Neuronal stem cell (in vitro differentiated cells): ENCODE data around the gene SNRNP70. TPM values are rescaled to one million over a fixed set of nuclear protein-coding genes. Genes with fewer than 3 reads are reported as not detected.
"Not testable (repeated sequence)": the region's sequence is repeated elsewhere in the genome, so short reads cannot be mapped to it uniquely, and the experiment has no call there.

Source experiments
- DNase-seq: peaks from one replicate; pipeline ENCODE4 v3.0.0-alpha.2; 2013; ENCODE audit warnings: low spot score
- H2AFZ ChIP-seq: one replicate; pipeline ENCODE4 v1.6.1; 2013; ENCODE audit warnings: mild to moderate bottlenecking, low read length, inconsistent platforms
- H2AK5ac ChIP-seq: 2 replicates; pipeline ENCODE4 v1.6.1; 2013; ENCODE audit warnings: low read depth, mild to moderate bottlenecking, inconsistent platforms, low read length, moderate library complexity, mixed read lengths
- H2BK120ac ChIP-seq: 2 replicates; pipeline ENCODE4 v1.6.1; 2013; ENCODE audit warnings: low read depth, mild to moderate bottlenecking, inconsistent platforms, low read length, moderate library complexity, mixed read lengths
- H2BK12ac ChIP-seq: one replicate; pipeline ENCODE4 v1.6.1; 2013; ENCODE audit warnings: low read length, inconsistent platforms
- H2BK15ac ChIP-seq: 2 replicates; pipeline ENCODE4 v1.6.1; 2013; ENCODE audit warnings: mild to moderate bottlenecking, low read length, inconsistent platforms, mixed read lengths
- H2BK5ac ChIP-seq: one replicate; pipeline ENCODE4 v1.6.1; 2013; ENCODE audit warnings: inconsistent platforms, mild to moderate bottlenecking, low read length, moderate library complexity
- H3K14ac ChIP-seq: one replicate; pipeline ENCODE4 v1.6.1; 2013; ENCODE audit warnings: low read length, inconsistent platforms
- H3K18ac ChIP-seq: 2 replicates; pipeline ENCODE4 v1.6.1; 2013; ENCODE audit warnings: low read length, inconsistent platforms
- H3K23ac ChIP-seq: 2 replicates; pipeline ENCODE4 v1.6.1; 2013; ENCODE audit warnings: low read depth, mild to moderate bottlenecking, mixed read lengths, low read length, inconsistent platforms; ENCODE audit not compliant: poor library complexity
- H3K27ac ChIP-seq: replicated peaks from 3 replicates; pipeline ENCODE4 v1.5.1; 2013; ENCODE audit warnings: low read length, inconsistent platforms
- H3K27me3 ChIP-seq, 3 experiments: 2 replicates each; pipeline ENCODE4 v1.6.1; 2013; ENCODE audit warnings: low read length in 3 of 3, mild to moderate bottlenecking in 2 of 3, inconsistent platforms in 1 of 3, low read depth in 1 of 3, mixed read lengths in 1 of 3, moderate library complexity in 1 of 3; ENCODE audit not compliant: control insufficient read depth in 3 of 3, insufficient read depth in 3 of 3
- H3K36me3 ChIP-seq, 2 donors: replicated peaks in 1 of 2; 2 replicates each; pipeline ENCODE4 v1.6.1; 2013; ENCODE audit warnings: low read length in 2 of 2; ENCODE audit not compliant: control insufficient read depth in 2 of 2, insufficient read depth in 2 of 2
- H3K4ac ChIP-seq: 2 replicates; pipeline ENCODE4 v1.6.1; 2013; ENCODE audit warnings: inconsistent platforms, mild to moderate bottlenecking, low read length, moderate library complexity
- H3K4me1 ChIP-seq, 2 donors: 1 replicate in 1 of 2; 2 replicates in 1 of 2; pipeline ENCODE4 v1.6.1; 2013; ENCODE audit warnings: low read length in 2 of 2, low read depth in 1 of 2; ENCODE audit not compliant: control insufficient read depth in 2 of 2, insufficient read depth in 1 of 2
- H3K4me2 ChIP-seq: one replicate; pipeline ENCODE4 v1.6.1; 2013; ENCODE audit warnings: mild to moderate bottlenecking, low read length, inconsistent platforms; ENCODE audit not compliant: insufficient read depth, poor library complexity, severe bottlenecking
- H3K4me3 ChIP-seq, 2 donors: 2 replicates each; pipeline ENCODE4 v1.5.1; 2013; ENCODE audit warnings: low read length in 2 of 2, mild to moderate bottlenecking in 2 of 2, inconsistent platforms in 1 of 2, moderate library complexity in 1 of 2
- H3K79me1 ChIP-seq: one replicate; pipeline ENCODE4 v1.6.1; 2013; ENCODE audit warnings: low read depth, mild to moderate bottlenecking, inconsistent platforms, low read length, moderate library complexity
- H3K9ac ChIP-seq: one replicate; pipeline ENCODE4 v1.6.1; 2013; ENCODE audit warnings: mild to moderate bottlenecking, low read depth, low read length, inconsistent platforms; ENCODE audit not compliant: poor library complexity
- H3K9me3 ChIP-seq, 2 donors: replicated peaks in 1 of 2; 2 replicates each; pipeline versions ENCODE3 to v1.6.1; 2013; ENCODE audit warnings: low read length in 2 of 2, mild to moderate bottlenecking in 2 of 2, inconsistent platforms in 1 of 2, low read depth in 1 of 2, mixed read lengths in 1 of 2, moderate library complexity in 1 of 2; ENCODE audit not compliant: control insufficient read depth in 2 of 2, insufficient read depth in 1 of 2
- H4K8ac ChIP-seq: one replicate; pipeline ENCODE4 v1.6.1; 2013; ENCODE audit warnings: low read depth, mild to moderate bottlenecking, inconsistent platforms, low read length, moderate library complexity
- H4K91ac ChIP-seq: one replicate; pipeline ENCODE4 v1.6.1; 2013; ENCODE audit warnings: low read length, low read depth, mild to moderate bottlenecking, inconsistent platforms; ENCODE audit not compliant: poor library complexity
- WGBS, 2 donors: extraction: QIAGEN DNeasy Blood & Tissue Kit; methylation state at CpG; one replicate each; pipeline ENCODE4 v1.1.7; 2013; ENCODE audit warnings: missing lambda C conversion rate in 2 of 2, mixed read lengths in 1 of 2; ENCODE audit not compliant: insufficient read length in 2 of 2, insufficient replicate concordance in 1 of 2; ENCODE audit errors: extremely low coverage in 2 of 2; 5-methylcytosine and 5-hydroxymethylcytosine counted together
- polyA plus RNA-seq, 2 experiments: library from polyadenylated mRNA; stranded (reverse); fragments of 200-250 nt; gene quantifications; one replicate each; pipeline ENCODE4 v1.2.3, GENCODE V29; 2013

SNRNP70 gene, protein sequence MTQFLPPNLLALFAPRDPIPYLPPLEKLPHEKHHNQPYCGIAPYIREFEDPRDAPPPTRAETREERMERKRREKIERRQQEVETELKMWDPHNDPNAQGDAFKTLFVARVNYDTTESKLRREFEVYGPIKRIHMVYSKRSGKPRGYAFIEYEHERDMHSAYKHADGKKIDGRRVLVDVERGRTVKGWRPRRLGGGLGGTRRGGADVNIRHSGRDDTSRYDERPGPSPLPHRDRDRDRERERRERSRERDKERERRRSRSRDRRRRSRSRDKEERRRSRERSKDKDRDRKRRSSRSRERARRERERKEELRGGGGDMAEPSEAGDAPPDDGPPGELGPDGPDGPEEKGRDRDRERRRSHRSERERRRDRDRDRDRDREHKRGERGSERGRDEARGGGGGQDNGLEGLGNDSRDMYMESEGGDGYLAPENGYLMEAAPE
- polyA plus RNA-seq (2013, experiment 1 of 2): 356 TPM
- 365 TPM for polyA plus RNA-seq (2013, experiment 2 of 2)

- no CpG with 5 or more reads among the region's 89 CpGs for WGBS, 2 donors
- no peak within 1 kb of the TSS for H2BK15ac ChIP-seq
- peaks cover 2 to 6% of the 10 kb centered on the region in 2 donors for H3K9me3 ChIP-seq
- H3K9ac ChIP-seq: peak within 1 kb of the TSS; percentile 99
- H2BK12ac ChIP-seq: no peak within 1 kb of the TSS
- H3K4me1 ChIP-seq: peaks cover 6 to 7% of the 10 kb centered on the region in 2 donors
- H4K91ac ChIP-seq: no peak within 1 kb of the TSS
- H3K14ac ChIP-seq: peak within 1 kb of the TSS; percentile 97
- H3K36me3 ChIP-seq: peaks cover 22 to 39% of the 10 kb centered on the region in 2 donors
- H3K27ac ChIP-seq: peak within 1 kb of the TSS; percentile 94
- H2AK5ac ChIP-seq: peak within 1 kb of the TSS; percentile 32
- peak within 1 kb of the TSS; percentile 89 for H2AFZ ChIP-seq
- H3K23ac ChIP-seq: peak within 1 kb of the TSS; percentile 100
- H3K4me2 ChIP-seq: peak within 1 kb of the TSS; percentile 87
- H3K27me3 ChIP-seq: peaks cover 0 to 4% (median 0%) of the 10 kb centered on the region in 3 experiments
- peak within 1 kb of the TSS; percentile 95 for H2BK5ac ChIP-seq
- peak; percentile 99 for DNase-seq
- peak within 1 kb of the TSS; percentile 96 to 97 for H3K4me3 ChIP-seq
- peak within 1 kb of the TSS; percentile 99 for H3K18ac ChIP-seq
- no peak within 1 kb of the TSS for H4K8ac ChIP-seq
- H2BK120ac ChIP-seq: no peak within 1 kb of the TSS
- peaks cover 5% of the 10 kb centered on the region for H3K79me1 ChIP-seq
- H3K4ac ChIP-seq: no peak within 1 kb of the TSS
These were observed at the start of gene SNRNP70 for GRCh38 chr19:49085020-49085867. Gene SNRNP70, plus strand, starts transcription at chr19:49085451. Its CDS starts 964 bp downstream, at chr19:49086415.

DNA sequence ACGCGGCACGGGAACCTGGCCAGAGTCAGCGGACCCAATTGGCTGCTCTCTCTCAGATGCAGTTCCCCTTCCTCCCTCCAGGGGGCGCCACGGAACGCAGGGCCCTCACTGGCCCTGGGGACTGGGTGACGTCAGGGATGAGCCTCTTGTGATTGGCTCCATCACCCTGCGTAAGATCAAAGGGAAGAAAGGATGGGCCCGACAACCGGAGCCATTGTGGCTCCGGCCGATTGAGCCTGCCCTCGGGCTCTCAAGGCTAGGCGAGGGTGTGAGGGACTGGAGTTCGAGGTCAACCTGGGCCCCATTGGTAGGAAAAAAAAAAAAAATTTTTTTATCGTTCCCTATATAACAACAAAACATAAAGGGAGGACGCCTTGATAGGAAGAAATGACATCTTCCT lies 48.4 kb upstream of the SNRNP70 start, which contains the start of gene CGB1:
Gene CGB1 (minus strand): TSS at position 81 of the 400 bp plus-strand sequence. CDS start 184 bp downstream, outside the sequence.
- H2BK12ac ChIP-seq, H2AK5ac ChIP-seq, H2BK120ac ChIP-seq, H3K9ac ChIP-seq, H3K23ac ChIP-seq, H4K91ac ChIP-seq, H3K4me1 ChIP-seq, H3K79me1 ChIP-seq, H4K8ac ChIP-seq, H3K4me3 ChIP-seq, H3K14ac ChIP-seq, H3K27ac ChIP-seq, H3K4me2 ChIP-seq, H3K4ac ChIP-seq, H2BK15ac ChIP-seq, H2AFZ ChIP-seq, H3K9me3 ChIP-seq, DNase-seq, H2BK5ac ChIP-seq, H3K36me3 ChIP-seq, H3K18ac ChIP-seq, H3K27me3 ChIP-seq: not testable (repeated sequence)
- WGBS, 2 donors: no CpG with 5 or more reads among the region's 18 CpGs

- not testable (repeated sequence) for H2AK5ac ChIP-seq, H2AFZ ChIP-seq, H3K27me3 ChIP-seq, H2BK15ac ChIP-seq, H3K4ac ChIP-seq, H4K91ac ChIP-seq, DNase-seq, H4K8ac ChIP-seq, H3K4me3 ChIP-seq, H2BK5ac ChIP-seq, H3K23ac ChIP-seq, H3K4me1 ChIP-seq, H3K9ac ChIP-seq, H3K18ac ChIP-seq, H3K36me3 ChIP-seq, H3K14ac ChIP-seq, H3K9me3 ChIP-seq, H2BK120ac ChIP-seq, H2BK12ac ChIP-seq, H3K79me1 ChIP-seq, H3K27ac ChIP-seq, H3K4me2 ChIP-seq
- WGBS, 2 donors: no CpG with 5 or more reads among the region's 8 CpGs
These were observed 47.1 kb upstream of the SNRNP70 start for GRCh38 chr19:49038111-49038510.
